Kidney (tissue), 14 donors: Measurements from ENCODE around the gene ENPP6. TPM values are rescaled to one million over a fixed set of nuclear protein-coding genes. Genes with fewer than 3 reads are reported as not detected.

Experiments used
- DNase-seq, 5 donors: peaks; one replicate each; pipeline ENCODE4 v3.0.0-alpha.2; 2013 to 2020
- FAIRE-seq: peaks from 2 replicates; lab custom pipeline; 2012; peaks lifted over from hg19 to GRCh38; lab: Jason Lieb, UNC
- H3K27ac ChIP-seq, 2 donors: one replicate each; pipeline ENCODE4 v1.7.0; 2013; ENCODE audit warnings: low read depth in 2 of 2, low read length in 2 of 2, inconsistent platforms in 1 of 2
- H3K27me3 ChIP-seq: one replicate; pipeline ENCODE4 v1.7.1; 2013; ENCODE audit warnings: low read length, inconsistent platforms; ENCODE audit not compliant: control insufficient read depth, insufficient read depth
- H3K36me3 ChIP-seq, 3 donors: one replicate each; pipeline versions ENCODE4 v1.7.0 to v1.7.1; 2013; ENCODE audit warnings: low read length in 3 of 3, control low read depth in 1 of 3, inconsistent platforms in 1 of 3; ENCODE audit not compliant: insufficient read depth in 3 of 3, control insufficient read depth in 2 of 3
- H3K4me1 ChIP-seq, 3 donors: one replicate each; pipeline versions ENCODE4 v1.7.0 to v1.7.1; 2013; ENCODE audit warnings: low read length in 3 of 3, inconsistent platforms in 1 of 3, low read depth in 1 of 3; ENCODE audit not compliant: control insufficient read depth in 2 of 3, insufficient read depth in 2 of 3
- H3K4me3 ChIP-seq, 3 donors: one replicate each; pipeline versions ENCODE4 v1.7.0 to v1.8.1; 2013; ENCODE audit warnings: low read length in 3 of 3, control low read depth in 1 of 3, inconsistent platforms in 1 of 3
- H3K9ac ChIP-seq, 3 donors: one replicate each; pipeline versions ENCODE4 v1.7.0 to v1.7.1; 2013; ENCODE audit warnings: low read length in 3 of 3, control low read depth in 1 of 3, inconsistent platforms in 1 of 3
- H3K9me3 ChIP-seq, 3 donors: one replicate each; pipeline versions ENCODE4 v1.7.0 to v1.7.1; 2013; ENCODE audit warnings: low read length in 3 of 3, control low read depth in 1 of 3, inconsistent platforms in 1 of 3; ENCODE audit not compliant: control insufficient read depth in 2 of 3, insufficient read depth in 1 of 3
- CTCF ChIP-seq: IDR thresholded peaks from 3 replicates; pipeline ENCODE4 v1.5.1; 2012; ENCODE audit warnings: mild to moderate bottlenecking, moderate library complexity, borderline replicate concordance; ENCODE audit not compliant: insufficient read depth; ENCODE audit errors: extremely low read depth
- intact Hi-C: fragments of 100-400 bp; cut with DNase I; formaldehyde crosslinking; loops from one replicate; pipeline ENCODE4 v1.11.1; 2022
- polyA plus RNA-seq: library from polyadenylated mRNA; stranded (reverse); fragments of 350-450 nt; fragmentation: Illumina TruSeq; extraction: RNeasy Lipid Tissue Mini Kit (QIAGEN cat#74804); gene quantifications from one replicate; pipeline ENCODE4 v1.2.3, GENCODE V29; 2014; ENCODE audit warnings: low read depth, low replicate concordance; ENCODE audit not compliant: insufficient read depth
- total RNA-seq: library from RNA; stranded (reverse); fragmentation: NEBNext Ultra II Directional; extraction: Animal tissue kit (Norgen Biotek cat#: 25700); gene quantifications from one replicate; pipeline ENCODE4 v1.2.1, GENCODE V29; 2021
- donor health status: control.
- donor health status: control.
- donor health status: control.
- donor health status: control.
- donor health status: control.
- donor health status: DM: yes; HTN: yes; CAD: no.
- donor health status: Normal renal cell carcinoma (clear cell type).

Gene ENPP6
- total and polyA plus RNA-seq, 2 donors from 2014 or later: 0.91 to 7.2 TPM

- TF ChIP-seq CTCF: no peak
- Histone ChIP-seq H3K9ac (no peak overlapping the region), H3K9me3 (no peaks in the 10 kb centered on the region), H3K27me3 (no peaks in the 10 kb centered on the region), H3K4me1 (peaks cover 0 to 4% (median 0%) of the 10 kb centered on the region in 3 donors), H3K4me3 (no peak overlapping the region), H3K27ac (no peak overlapping the region), H3K36me3 (no peaks in the 10 kb centered on the region)
- FAIRE-seq (no peak), DNase-seq (peak in 3 of 5 donors; percentile 41 to 50 (median 46))
- intact Hi-C loops: no loop called here
Measured at GRCh38 chr4:184171011-184171410, 46.7 kb downstream of the ENPP6 start.

GRCh38 chr4:184169225-184169867, 48.3 kb downstream of the ENPP6 start:
- Histone ChIP-seq H3K36me3 (no peaks in the 10 kb centered on the region), H3K4me3 (no peak overlapping the region), H3K27me3 (no peaks in the 10 kb centered on the region), H3K9ac (no peak overlapping the region), H3K27ac (peak overlapping the region in 1 of 2 donors; percentile 13), H3K4me1 (peaks cover 0 to 4% (median 0%) of the 10 kb centered on the region in 3 donors), H3K9me3 (no peaks in the 10 kb centered on the region)
- FAIRE-seq (no peak), DNase-seq (no peak)
- intact Hi-C loops: loop anchor here (5.0 kb wide), 1 partner anchor 327 kb away; no protein-coding TSS in a partner anchor
- no peak for TF ChIP-seq CTCF

- Histone ChIP-seq H3K27me3 (no peaks in the 10 kb centered on the region), H3K4me1 (peaks cover 0 to 4% (median 0%) of the 10 kb centered on the region in 3 donors), H3K4me3 (peak overlapping the region in 1 of 3 donors; percentile 44), H3K9me3 (no peaks in the 10 kb centered on the region), H3K27ac (peak overlapping the region in 1 of 2 donors; percentile 45), H3K9ac (peak overlapping the region in 1 of 3 donors; percentile 38), H3K36me3 (no peaks in the 10 kb centered on the region)
- FAIRE-seq: no peak
- intact Hi-C loops: loop anchor here (5.0 kb wide), 1 partner anchor 326 kb away; no protein-coding TSS in a partner anchor
- DNase-seq: peak; percentile 81 to 89 (median 83)
- peak; percentile 95 for TF ChIP-seq CTCF
Measured at GRCh38 chr4:184168406-184169019, 49.2 kb downstream of the ENPP6 start.
